OCI-LY3 (cell line): ENCODE measurements around the gene DIP2C.

Experiments
- H2AFZ ChIP-seq: fragments of 200-600, 300-600 bp; shearing (Covaris generic); 2 replicates; pipeline ENCODE4 v1.6.0; 2014; ENCODE audit warnings: antibody characterized with exemption, low read depth, low read length
- H3K27ac ChIP-seq: fragments of 200-600, 300-600 bp; sonication (generic); 2 replicates; pipeline ENCODE4 v1.5.1; 2014; ENCODE audit warnings: mild to moderate bottlenecking, low read length, moderate library complexity, mixed read lengths
- H3K27me3 ChIP-seq: fragments of 200-600, 300-600 bp; sonication (generic); 2 replicates; pipeline ENCODE4 v1.6.1; 2014; ENCODE audit warnings: low read depth, low read length, mixed read lengths
- H3K36me3 ChIP-seq: fragments of 200-600, 300-600 bp; sonication (generic); replicated peaks from 2 replicates; pipeline ENCODE3; 2014; ENCODE audit warnings: low read depth, low read length, mixed read lengths
- H3K4me1 ChIP-seq: fragments of 300-600, 200-600 bp; sonication (generic); 2 replicates; pipeline ENCODE4 v1.6.1; 2014; ENCODE audit warnings: low read length, mixed read lengths
- H3K4me2 ChIP-seq: fragments of 200-600, 300-600 bp; sonication (generic); 2 replicates; pipeline ENCODE4 v1.6.1; 2014; ENCODE audit warnings: low read length, mixed read lengths
- H3K4me3 ChIP-seq: fragments of 300-600, 200-600 bp; sonication (generic); 2 replicates; pipeline ENCODE4 v1.5.1; 2014; ENCODE audit warnings: antibody characterized with exemption, mild to moderate bottlenecking, low read length, moderate library complexity
- H3K79me2 ChIP-seq: fragments of 300-600, 200-600 bp; shearing (Covaris generic); 2 replicates; pipeline ENCODE4 v1.6.1; 2014; ENCODE audit warnings: mild to moderate bottlenecking, low read length, mixed read lengths
- H3K9ac ChIP-seq: fragments of 300-600, 200-600 bp; shearing (Covaris generic); 2 replicates; pipeline ENCODE4 v1.6.0; 2014; ENCODE audit warnings: mild to moderate bottlenecking, low read length, moderate library complexity
- H3K9me3 ChIP-seq: fragments of 200-600, 300-600 bp; shearing (Covaris generic); 2 replicates; pipeline ENCODE4 v1.6.1; 2014; ENCODE audit warnings: low read length, mixed read lengths; ENCODE audit not compliant: insufficient read depth
- H4K20me1 ChIP-seq: fragments of 200-600, 300-600 bp; sonication (generic); 2 replicates; pipeline ENCODE4 v1.6.1; 2016; ENCODE audit warnings: low read length, mixed read lengths; ENCODE audit not compliant: insufficient read depth
- CTCF ChIP-seq: fragments of 200-600, 300-600 bp; sonication (generic); IDR thresholded peaks from 2 replicates; pipeline ENCODE4 v1.5.1; 2014; ENCODE audit warnings: antibody characterized with exemption, low read length, low read depth
- EZH2phosphoT487 ChIP-seq: fragments of 200-600 bp; shearing (Covaris generic); IDR thresholded peaks from 2 replicates; pipeline ENCODE4 v1.6.1; 2018; ENCODE audit warnings: antibody characterized with exemption, mixed run types, low read depth

The DIP2C gene

GRCh38 chr10:664893-665292, 24.6 kb downstream of the DIP2C start:
- H3K9ac ChIP-seq, result no peak overlapping the region
- no peak for TF ChIP-seq EZH2phosphoT487
- TF ChIP-seq CTCF, result no peak
- H3K4me3 ChIP-seq, result no peak overlapping the region
- H3K79me2 ChIP-seq, result no peaks in the 10 kb centered on the region
- H3K9me3 ChIP-seq, result no peaks in the 10 kb centered on the region; the same call in 1 of the 2 replicates
- H2AFZ ChIP-seq, result no peak overlapping the region
- H3K27me3 ChIP-seq, result no peaks in the 10 kb centered on the region
- H3K4me1 ChIP-seq, result no peaks in the 10 kb centered on the region
- no peaks in the 10 kb centered on the region for H4K20me1 ChIP-seq
- H3K4me2 ChIP-seq, result no peak overlapping the region
- H3K36me3 ChIP-seq, result no peaks in the 10 kb centered on the region
- no peak overlapping the region for H3K27ac ChIP-seq

- H3K4me1 ChIP-seq, result no peaks in the 10 kb centered on the region
- H3K4me2 ChIP-seq, result no peak overlapping the region
- no peaks in the 10 kb centered on the region for H3K27me3 ChIP-seq
- H3K27ac ChIP-seq, result no peak overlapping the region
- no peaks in the 10 kb centered on the region for H3K36me3 ChIP-seq
- TF ChIP-seq EZH2phosphoT487 (no peak), CTCF (no peak)
- no peak overlapping the region for H3K9ac ChIP-seq
- H3K4me3 ChIP-seq, result no peak overlapping the region
- no peaks in the 10 kb centered on the region for H4K20me1 ChIP-seq
- H2AFZ ChIP-seq, result no peak overlapping the region
- H3K79me2 ChIP-seq, result no peaks in the 10 kb centered on the region
- no peaks in the 10 kb centered on the region; the same call in 1 of the 2 replicates for H3K9me3 ChIP-seq
Observed at GRCh38 chr10:664301-664700, 25.2 kb downstream of the DIP2C start.

GRCh38 chr10:663831-664251, 25.6 kb downstream of the DIP2C start:
- H4K20me1 ChIP-seq, result no peaks in the 10 kb centered on the region
- no peak overlapping the region for H3K27ac ChIP-seq
- H2AFZ ChIP-seq, result no peak overlapping the region
- H3K4me3 ChIP-seq, result no peak overlapping the region
- no peaks in the 10 kb centered on the region for H3K4me1 ChIP-seq
- H3K27me3 ChIP-seq, result no peaks in the 10 kb centered on the region
- H3K79me2 ChIP-seq, result no peaks in the 10 kb centered on the region
- no peak overlapping the region for H3K9ac ChIP-seq
- TF ChIP-seq CTCF, result no peak
- no peak for TF ChIP-seq EZH2phosphoT487
- H3K4me2 ChIP-seq, result no peak overlapping the region
- H3K36me3 ChIP-seq, result no peaks in the 10 kb centered on the region
- no peaks in the 10 kb centered on the region; the same call in 1 of the 2 replicates for H3K9me3 ChIP-seq

- H3K79me2 ChIP-seq, result no peaks in the 10 kb centered on the region
- H3K27me3 ChIP-seq, result no peaks in the 10 kb centered on the region
- H2AFZ ChIP-seq, result no peak overlapping the region
- H3K4me2 ChIP-seq, result no peak overlapping the region
- H4K20me1 ChIP-seq, result no peaks in the 10 kb centered on the region
- H3K4me1 ChIP-seq, result no peaks in the 10 kb centered on the region
- no peaks in the 10 kb centered on the region for H3K36me3 ChIP-seq
- H3K9ac ChIP-seq, result no peak overlapping the region
- no peak overlapping the region for H3K4me3 ChIP-seq
- H3K27ac ChIP-seq, result no peak overlapping the region
- no peaks in the 10 kb centered on the region; the same call in 1 of the 2 replicates for H3K9me3 ChIP-seq
- TF ChIP-seq EZH2phosphoT487 (no peak), CTCF (no peak)
Observed at GRCh38 chr10:663466-663751, 26.1 kb downstream of the DIP2C start.
